Measurements from ENCODE around the gene DACT1.

DACT1 gene

GRCh38 chr14:58697266-58697929 lies 59.6 kb downstream of the DACT1 start:
- no peak for FAIRE-seq
- no peak for TF ChIP-seq CTCF (IDR thresholded peaks at IDR 0.05; ENCODE audit: insufficient read depth, missing control alignments)
- DNase-seq (ENCODE audit: insufficient read length, low spot score), result no peak
